K562 (cell line): ENCODE data around the gene YAP1. TPM values are rescaled to one million over a fixed set of nuclear protein-coding genes. Genes with fewer than 3 reads are reported as not detected.

ENCODE experiments used
- ATAC-seq: fragments of 200-7000 bp; cut with Tn5 transposase; 3 replicates; pipeline ENCODE4 v1.9.1; 2020; ENCODE audit warnings: moderate library complexity
- BruUV-seq: library from RNA; stranded (reverse); fragments of 400-500 nt; replicated peaks from 2 replicates; lab custom pipeline; 2021; lab: Mats Ljungman, UMichigan
- CTCF ChIA-PET: fragments of 300-600 bp; formaldehyde crosslinking; extraction: SDS; loops from one replicate; lab custom pipeline; 2021; ENCODE audit warnings: low intra/inter-chr PET ratio; lab: Yijun Ruan, JAX
- POLR2A ChIA-PET: fragments of 300-600, 350-650 bp; sonication (Branson Sonifier 250); formaldehyde crosslinking; extraction: SDS; loops from one replicate; lab custom pipeline; 2021; ENCODE audit warnings: antibody characterized with exemption, inconsistent platforms; lab: Yijun Ruan, JAX
- DNase-seq, 4 experiments: peaks; one replicate each; pipeline versions ENCODE4 v3.0.0 to v3.0.0-alpha.2; 2011 to 2018; ENCODE audit warnings: low spot score in 3 of 4, mixed read lengths in 3 of 4; ENCODE audit errors: extremely low read depth in 1 of 4
- FAIRE-seq: peaks from 2 replicates; lab custom pipeline; 2011; peaks lifted over from hg19 to GRCh38; lab: Jason Lieb, UNC
- H2AFZ ChIP-seq: 2 replicates; pipeline ENCODE4 v1.6.0; 2011; ENCODE audit warnings: low read depth, low read length, control low read depth, inconsistent platforms
- H3K27ac ChIP-seq: fragments of 200-600 bp; 3 replicates; pipeline ENCODE4 v1.8.0; 2011; ENCODE audit warnings: low read depth, mild to moderate bottlenecking, control low read depth, inconsistent platforms, low read length, moderate library complexity, mixed read lengths; ENCODE audit errors: extremely low read depth
- H3K27me3 ChIP-seq, 2 experiments: fragments of 300-600 bp in 1 of 2; 2 replicates in 1 of 2; 3 replicates in 1 of 2; pipeline versions ENCODE4 v1.6.0 to v1.8.0; 2011; ENCODE audit warnings: inconsistent platforms in 2 of 2, low read length in 2 of 2, mild to moderate bottlenecking in 1 of 2, mixed read lengths in 1 of 2, moderate library complexity in 1 of 2; ENCODE audit not compliant: control insufficient read depth in 2 of 2, insufficient read depth in 2 of 2
- H3K36me3 ChIP-seq: fragments of 300-600 bp; 3 replicates; pipeline ENCODE4 v1.8.0; 2011; ENCODE audit warnings: mild to moderate bottlenecking, low read length, inconsistent platforms; ENCODE audit not compliant: control insufficient read depth, insufficient read depth
- H3K4me1 ChIP-seq, 2 experiments: fragments of 200-600 bp in 1 of 2; replicated peaks in 1 of 2; 2 replicates in 1 of 2; 3 replicates in 1 of 2; pipeline versions ENCODE4 v1.5.1 to v1.8.0; 2011; ENCODE audit warnings: inconsistent platforms in 2 of 2, low read length in 2 of 2, mild to moderate bottlenecking in 1 of 2, mixed read lengths in 1 of 2, moderate library complexity in 1 of 2; ENCODE audit not compliant: control insufficient read depth in 2 of 2, insufficient read depth in 2 of 2
- H3K4me2 ChIP-seq: 2 replicates; pipeline ENCODE4 v1.6.1; 2011; ENCODE audit warnings: low read length, control low read depth, inconsistent platforms, mixed read lengths; ENCODE audit not compliant: insufficient read depth
- H3K4me3 ChIP-seq: fragments of 200-600 bp; sonication (generic), shearing (Covaris generic); 2 replicates; pipeline ENCODE4 v1.5.1; 2016; ENCODE audit warnings: control low read depth, inconsistent platforms
- H3K79me2 ChIP-seq: fragments of 200-600 bp; 3 replicates; pipeline ENCODE4 v1.8.0; 2011; ENCODE audit warnings: low read length, inconsistent platforms; ENCODE audit not compliant: control insufficient read depth, insufficient read depth
- H3K9ac ChIP-seq, 2 experiments: 2 replicates each; pipeline versions ENCODE4 v1.6.0 to v1.6.1; 2011; ENCODE audit warnings: low read depth in 2 of 2, low read length in 2 of 2, control low read depth in 1 of 2, inconsistent platforms in 1 of 2, mild to moderate bottlenecking in 1 of 2, mixed read lengths in 1 of 2; ENCODE audit not compliant: insufficient read depth in 1 of 2
- H3K9me1 ChIP-seq: one replicate; pipeline ENCODE4 v1.6.0; 2011; ENCODE audit warnings: inconsistent platforms, mild to moderate bottlenecking, low read length, moderate library complexity; ENCODE audit not compliant: control insufficient read depth, insufficient read depth
- H3K9me3 ChIP-seq: replicated peaks from 2 replicates; pipeline ENCODE4 v1.5.1; 2011; ENCODE audit warnings: low read depth, low read length, inconsistent platforms; ENCODE audit not compliant: control insufficient read depth, insufficient read depth
- H4K20me1 ChIP-seq: replicated peaks from 2 replicates; pipeline ENCODE4 v1.6.1; 2011; ENCODE audit warnings: low read length, inconsistent platforms, mixed read lengths; ENCODE audit not compliant: control insufficient read depth, insufficient read depth
- ATF1 ChIP-seq, 2 experiments: fragments of 450-650 bp in 1 of 2; IDR thresholded peaks; 2 replicates each; pipeline ENCODE4 v1.6.1; 2016; ENCODE audit warnings: missing compliant biosample characterization in 1 of 2, missing genetic modification characterization in 1 of 2
- NFYB ChIP-seq: IDR thresholded peaks from 2 replicates; pipeline ENCODE4 v1.6.1; 2011; ENCODE audit warnings: mild to moderate bottlenecking, moderate library complexity; ENCODE audit not compliant: insufficient read length; ENCODE audit errors: extremely low read depth
- SIN3A ChIP-seq, 2 experiments: fragments of 150-350 bp in 1 of 2; IDR thresholded peaks; 2 replicates each; pipeline ENCODE4 v1.6.1; 2011 to 2016; ENCODE audit warnings: borderline replicate concordance in 2 of 2, low read depth in 2 of 2, low read length in 2 of 2, mild to moderate bottlenecking in 2 of 2, moderate library complexity in 2 of 2; ENCODE audit not compliant: control insufficient read depth in 1 of 2
- SNIP1 ChIP-seq: fragments of 450-650 bp; IDR thresholded peaks from 2 replicates; pipeline ENCODE4 v1.7.1; 2017; ENCODE audit warnings: low read depth, mild to moderate bottlenecking
- SOX6 ChIP-seq: fragments of 450-650 bp; IDR thresholded peaks from 2 replicates; pipeline ENCODE4 v1.6.1; 2014; ENCODE audit warnings: mild to moderate bottlenecking
- ZFP30 ChIP-seq: fragments of 250-450 bp; sonication (Bioruptor Pico); IDR thresholded peaks from 2 replicates; pipeline ENCODE4 v1.8.0; 2022; ENCODE audit warnings: moderate library complexity, mild to moderate bottlenecking, inconsistent platforms, borderline replicate concordance
- WGBS: fragments of 100-300 bp; shearing (Covaris generic); methylation state at CpG from one replicate; pipeline ENCODE4 v1.1.6; 2016; ENCODE audit warnings: low coverage, mixed read lengths; ENCODE audit not compliant: insufficient coverage; ENCODE audit errors: missing lambda C conversion rate; 5-methylcytosine and 5-hydroxymethylcytosine counted together
- in situ Hi-C: fragments of 300-500 bp; cut with MboI; formaldehyde crosslinking; loops from 4 replicates; pipeline ENCODE4 v1.15.0; 2018; ENCODE audit warnings: inconsistent platforms, mixed read lengths
- intact Hi-C: fragments of 100-400 bp; cut with micrococcal nuclease; formaldehyde crosslinking; loops from 2 replicates; pipeline ENCODE4 v1.14.2; 2022
- polyA plus RNA-seq, 8 experiments: library from polyadenylated mRNA; depleted of rRNA in 4 of 8; stranded (reverse) in 5 of 8; unstranded in 3 of 8; fragments of >200 nt; fragmentation: Nextera tagmentation in 2 of 8; fragmentation: Illumina TruSeq in 1 of 8; extraction: Ambion mirVana in 2 of 8; extraction: Trizol in 1 of 8; gene quantifications; 2 replicates each; pipeline versions ENCODE4 v1.2.1 to v1.2.3, GENCODE V29; 2011 to 2014; ENCODE audit warnings: inconsistent platforms in 1 of 8, missing spikeins in 1 of 8
- total RNA-seq, 7 experiments: library from RNA; depleted of rRNA in 6 of 7; stranded (reverse); fragments of >200 nt in 6 of 7; fragmentation: Illumina TruSeq in 2 of 7; extraction: Trizol in 2 of 7; gene quantifications; 2 replicates each; pipeline versions ENCODE4 v1.2.1 to v1.2.3, GENCODE V29; 2011 to 2021; ENCODE audit warnings: low replicate concordance in 1 of 7
- TF ChIP-seq, protein P1 (sequence below): fragments of 450-650 bp; formaldehyde crosslinking; IDR thresholded peaks from 2 replicates; pipeline ENCODE4 v1.4.0; 2022; ENCODE audit warnings: missing genetic modification characterization

Gene YAP1
- total and polyA plus RNA-seq, 9 of the 15 experiments (the other 6 are each of a cell fraction or from before 2014, with no cell fraction given): 0.18 TPM; not detected in 8

DNA sequence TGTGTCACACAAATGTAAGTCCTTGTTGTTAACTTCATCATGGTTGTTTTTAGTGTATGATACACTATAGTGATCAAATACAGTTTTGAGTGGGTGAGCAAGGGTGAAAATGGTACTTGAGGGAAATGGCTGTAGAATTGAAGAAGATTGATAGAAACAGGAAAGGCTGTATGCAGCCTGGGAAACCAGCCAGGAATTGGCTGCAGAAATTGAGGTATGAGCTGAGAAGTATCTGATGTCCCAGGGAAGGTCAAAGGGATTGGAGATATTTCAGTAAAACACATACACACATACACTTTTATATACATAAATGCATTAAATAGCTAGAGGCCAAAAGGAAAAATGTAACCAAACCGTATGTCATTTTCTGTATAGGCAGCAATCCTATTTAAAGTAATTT is 13.1 kb upstream of the YAP1 start:
- H3K9me3 ChIP-seq: no peaks in the 10 kb centered on the region
- in situ Hi-C loops: no loop called here
- no peak overlapping the region for H2AFZ ChIP-seq
- H3K4me1 ChIP-seq: no peaks in the 10 kb centered on the region
- H3K36me3 ChIP-seq: no peaks in the 10 kb centered on the region
- no TSS peak for BruUV-seq
- no peaks in the 10 kb centered on the region for H3K9me1 ChIP-seq
- no peak overlapping the region for H3K4me2 ChIP-seq
- H3K79me2 ChIP-seq: no peaks in the 10 kb centered on the region
- H3K4me3 ChIP-seq: no peak overlapping the region
- ATAC-seq (no peak), DNase-seq (no peak), FAIRE-seq (no peak)
- 0% methylated on average over 1 of the region's 1 CpG for WGBS
- H3K27ac ChIP-seq: no peak overlapping the region
- no peaks in the 10 kb centered on the region for H4K20me1 ChIP-seq
- intact Hi-C loops: no loop called here
- H3K9ac ChIP-seq: no peak overlapping the region
- ChIA-PET CTCF (no interaction called here), POLR2A (interaction anchor here (0.6 kb wide), 1 partner anchor 1782 kb away, joined by 3 read pairs; no protein-coding TSS in a partner anchor)
- H3K27me3 ChIP-seq: peaks cover 0 to 3% of the 10 kb centered on the region in 2 experiments; a peak in 1 of 5 replicates
- no peak for TF ChIP-seq NFYB

DNA sequence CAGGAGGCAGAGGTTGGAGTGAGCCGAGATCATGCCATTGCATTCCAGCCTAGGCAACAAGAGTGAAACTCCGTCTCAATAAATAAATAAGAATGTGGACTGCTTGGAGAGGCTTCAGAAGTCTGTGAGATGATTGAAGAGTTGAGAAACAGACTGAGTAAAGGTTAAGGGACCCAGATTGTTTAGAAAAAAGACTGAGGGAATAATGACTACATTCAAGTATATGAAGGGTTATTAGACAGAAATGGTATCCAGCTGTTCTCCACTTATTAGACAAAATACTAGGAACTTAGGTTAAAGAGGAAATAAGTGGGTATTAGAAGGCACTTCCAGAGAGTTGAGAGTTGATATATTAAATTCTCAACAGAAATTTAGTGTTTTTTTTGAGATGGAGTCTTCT is 10.5 kb upstream of the YAP1 start:
- CTCF ChIA-PET: interaction anchor here (0.6 kb wide), 1 partner anchor 158 kb away, joined by 6 read pairs; no protein-coding TSS in a partner anchor
- H3K79me2 ChIP-seq: no peaks in the 10 kb centered on the region
- no peak for FAIRE-seq
- TF ChIP-seq ATF1 (CRISPR knock-in tag; IDR thresholded peaks at IDR 0.05): no peak
- TF ChIP-seq ATF1 (tag; IDR thresholded peaks at IDR 0.05): no peak
- no peak for TF ChIP-seq SOX6
- no peak for TF ChIP-seq SNIP1
- TF ChIP-seq, protein P1, sequence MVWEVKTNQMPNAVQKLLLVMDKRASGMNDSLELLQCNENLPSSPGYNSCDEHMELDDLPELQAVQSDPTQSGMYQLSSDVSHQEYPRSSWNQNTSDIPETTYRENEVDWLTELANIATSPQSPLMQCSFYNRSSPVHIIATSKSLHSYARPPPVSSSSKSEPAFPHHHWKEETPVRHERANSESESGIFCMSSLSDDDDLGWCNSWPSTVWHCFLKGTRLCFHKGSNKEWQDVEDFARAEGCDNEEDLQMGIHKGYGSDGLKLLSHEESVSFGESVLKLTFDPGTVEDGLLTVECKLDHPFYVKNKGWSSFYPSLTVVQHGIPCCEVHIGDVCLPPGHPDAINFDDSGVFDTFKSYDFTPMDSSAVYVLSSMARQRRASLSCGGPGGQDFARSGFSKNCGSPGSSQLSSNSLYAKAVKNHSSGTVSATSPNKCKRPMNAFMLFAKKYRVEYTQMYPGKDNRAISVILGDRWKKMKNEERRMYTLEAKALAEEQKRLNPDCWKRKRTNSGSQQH (CRISPR knock-in tag): no peak
- TF ChIP-seq SIN3A (IDR thresholded peaks at IDR 0.05; ENCODE audit: borderline replicate concordance in 2 of 2, control insufficient read depth in 1 of 2, low read depth in 2 of 2, low read length in 2 of 2): no peak
- TF ChIP-seq ZFP30 (CRISPR knock-in tag): no peak
- TF ChIP-seq, all 486 proteins: peak for 0
- WGBS: 3% methylated on average over 2 of the region's 2 CpGs
- intact Hi-C loops (no loop called here), in situ Hi-C loops (no loop called here)
- H3K27me3 ChIP-seq: peaks cover 0 to 7% of the 10 kb centered on the region in 2 experiments; a peak in 2 of 5 replicates
- H3K9ac ChIP-seq: no peak overlapping the region
- POLR2A ChIA-PET: no interaction called here
- H3K4me3 ChIP-seq: no peak overlapping the region
- no peak overlapping the region for H2AFZ ChIP-seq
- H3K27ac ChIP-seq: no peak overlapping the region
- no peaks in the 10 kb centered on the region for H3K36me3 ChIP-seq
- H3K4me1 ChIP-seq: no peaks in the 10 kb centered on the region
- no peaks in the 10 kb centered on the region for H3K9me1 ChIP-seq
- no peaks in the 10 kb centered on the region for H4K20me1 ChIP-seq
- no TSS peak for BruUV-seq
- H3K4me2 ChIP-seq: no peak overlapping the region
- DNase-seq (no peak), ATAC-seq (no peak)
- H3K9me3 ChIP-seq: no peaks in the 10 kb centered on the region
